Transverse colon (tissue), 3 donors: ENCODE measurements around the gene STIP1.

Experiments used
- CTCF ChIP-seq, 5 experiments: fragments of 200-600 bp in 3 of 5; fragments of 450-650 bp in 2 of 5; sonication (generic) in 3 of 5; IDR thresholded peaks; 1 replicate in 2 of 5; 2 replicates in 3 of 5; pipeline ENCODE4 v1.5.1; 2016 to 2017; ENCODE audit warnings: antibody characterized with exemption in 5 of 5, inconsistent platforms in 3 of 5, mild to moderate bottlenecking in 2 of 5, moderate library complexity in 1 of 5
- POLR2A ChIP-seq: fragments of 450-650 bp; IDR thresholded peaks from one replicate; pipeline ENCODE4 v1.6.1; 2016; ENCODE audit warnings: antibody characterized with exemption, mild to moderate bottlenecking, moderate library complexity

- TF ChIP-seq CTCF (IDR thresholded peaks at IDR 0.05) = no peak
- TF ChIP-seq POLR2A = no peak
Measured at GRCh38 chr11:64139049-64139448, 46.9 kb upstream of the STIP1 start.
